SIG-M5 (cell line): ENCODE results near the gene ICA1.
"Not testable (repeated sequence)": the region's sequence is repeated elsewhere in the genome, so short reads cannot be mapped to it uniquely, and the experiment has no call there.

Source experiments
- DNase-seq: peaks from one replicate; lab custom pipeline; 2025; lab: John Stamatoyannopoulos, UW

ICA1 gene

GRCh38 chr7:8261711-8262695 is at the start of gene ICA1:
Gene ICA1, minus strand, starts transcription at chr7:8262167. Its CDS starts 26,241 bp downstream, at chr7:8235926.
- no peak for DNase-seq

GRCh38 chr7:8310876-8311275 is 48.9 kb upstream of the ICA1 start:
- DNase-seq = no peak

- no peak for DNase-seq
These were observed 43.8 kb upstream of the ICA1 start for GRCh38 chr7:8305625-8306388.

GRCh38 chr7:8305104-8305503 is 43.1 kb upstream of the ICA1 start:
- no peak for DNase-seq

- no peak for DNase-seq
These were observed 42.0 kb upstream of the ICA1 start for GRCh38 chr7:8303904-8304528.

GRCh38 chr7:8297023-8297422 is 35.1 kb upstream of the ICA1 start:
- not testable (repeated sequence) for DNase-seq

GRCh38 chr7:8296362-8296659 is 34.3 kb upstream of the ICA1 start:
- DNase-seq = no peak

- peak; percentile 31 for DNase-seq
These were observed 33.8 kb upstream of the ICA1 start for GRCh38 chr7:8295638-8296361.

- no peak for DNase-seq
These were observed 29.6 kb upstream of the ICA1 start for GRCh38 chr7:8291397-8292141.

- DNase-seq = no peak
These were observed 28.8 kb upstream of the ICA1 start for GRCh38 chr7:8290645-8291308.

- no peak for DNase-seq
These were observed 24.2 kb upstream of the ICA1 start for GRCh38 chr7:8286118-8286517.

- no peak for DNase-seq
These were observed 23.2 kb upstream of the ICA1 start for GRCh38 chr7:8285155-8285554.

- DNase-seq = no peak
These were observed 22.6 kb upstream of the ICA1 start for GRCh38 chr7:8284606-8285005.

- no peak for DNase-seq
These were observed 22.0 kb upstream of the ICA1 start for GRCh38 chr7:8283968-8284367.

- DNase-seq = no peak
These were observed 20.9 kb upstream of the ICA1 start for GRCh38 chr7:8282871-8283270.

GRCh38 chr7:8282162-8282561 is 20.2 kb upstream of the ICA1 start:
- DNase-seq = no peak

GRCh38 chr7:8278183-8278582 is 16.2 kb upstream of the ICA1 start:
- no peak for DNase-seq

GRCh38 chr7:8277394-8277982 is 15.5 kb upstream of the ICA1 start:
- DNase-seq = no peak

- DNase-seq = no peak
These were observed 12.6 kb upstream of the ICA1 start for GRCh38 chr7:8274589-8274988.

- no peak for DNase-seq
These were observed 10.0 kb upstream of the ICA1 start for GRCh38 chr7:8271960-8272359.
